Keratinocyte (primary cell): ENCODE results near the gene AKR7A3. TPM values are rescaled to one million over a fixed set of nuclear protein-coding genes. Genes with fewer than 3 reads are reported as not detected.

Source experiments
- DNase-seq: peaks from one replicate; pipeline ENCODE4 v3.0.0-alpha.2; 2011; ENCODE audit warnings: low read depth, missing footprints, low spot score
- FAIRE-seq: peaks from 2 replicates; lab custom pipeline; 2011; peaks lifted over from hg19 to GRCh38; lab: Jason Lieb, UNC
- H2AFZ ChIP-seq: 2 replicates; pipeline ENCODE4 v1.6.0; 2012; ENCODE audit warnings: low read length, control low read depth, inconsistent platforms; ENCODE audit not compliant: control insufficient read depth
- H3K27ac ChIP-seq: 2 replicates; pipeline ENCODE4 v1.5.1; 2011; ENCODE audit warnings: low read length; ENCODE audit not compliant: control insufficient read depth, insufficient read depth
- H3K27me3 ChIP-seq: 3 replicates; pipeline ENCODE4 v1.6.0; 2011; ENCODE audit warnings: low read length; ENCODE audit not compliant: control insufficient read depth, insufficient read depth; ENCODE audit errors: extremely low read depth
- H3K36me3 ChIP-seq, 2 experiments: 2 replicates in 1 of 2; 3 replicates in 1 of 2; pipeline ENCODE4 v1.5.1; 2011; ENCODE audit warnings: low read length in 2 of 2, mild to moderate bottlenecking in 1 of 2; ENCODE audit not compliant: control insufficient read depth in 2 of 2, insufficient read depth in 2 of 2; ENCODE audit errors: extremely low read depth in 1 of 2
- H3K4me1 ChIP-seq: 3 replicates; pipeline ENCODE4 v1.5.1; 2011; ENCODE audit warnings: low read length; ENCODE audit not compliant: control insufficient read depth, insufficient read depth; ENCODE audit errors: extremely low read depth
- H3K4me2 ChIP-seq: 3 replicates; pipeline ENCODE4 v1.6.0; 2011; ENCODE audit warnings: low read depth, low read length; ENCODE audit not compliant: control insufficient read depth, insufficient read depth; ENCODE audit errors: extremely low read depth
- H3K4me3 ChIP-seq, 3 experiments: fragments of 200-600 bp in 1 of 3; sonication (generic) in 1 of 3; 2 replicates in 2 of 3; 3 replicates in 1 of 3; pipeline ENCODE4 v1.5.1; 2011 to 2016; ENCODE audit warnings: low read length in 3 of 3, mild to moderate bottlenecking in 3 of 3, control low read depth in 2 of 3, inconsistent platforms in 1 of 3, low read depth in 1 of 3, mixed read lengths in 1 of 3, mixed run types in 1 of 3, moderate library complexity in 1 of 3; ENCODE audit not compliant: control insufficient read depth in 2 of 3, insufficient read depth in 2 of 3; ENCODE audit errors: extremely low read depth in 1 of 3
- H3K79me2 ChIP-seq: 2 replicates; pipeline ENCODE4 v1.6.0; 2012; ENCODE audit warnings: low read length; ENCODE audit not compliant: control insufficient read depth, insufficient read depth
- H3K9ac ChIP-seq: 3 replicates; pipeline ENCODE4 v1.6.0; 2011; ENCODE audit warnings: low read length; ENCODE audit not compliant: control insufficient read depth, insufficient read depth; ENCODE audit errors: extremely low read depth
- H3K9me1 ChIP-seq: 3 replicates; pipeline ENCODE4 v1.6.0; 2011; ENCODE audit warnings: low read length; ENCODE audit not compliant: control insufficient read depth, insufficient read depth; ENCODE audit errors: extremely low read depth
- H3K9me3 ChIP-seq: 2 replicates; pipeline ENCODE4 v1.5.1; 2012; ENCODE audit warnings: low read depth, low read length; ENCODE audit not compliant: control insufficient read depth
- H4K20me1 ChIP-seq: 3 replicates; pipeline ENCODE4 v1.6.0; 2011; ENCODE audit warnings: low read length; ENCODE audit not compliant: control insufficient read depth, insufficient read depth; ENCODE audit errors: extremely low read depth
- EZH2 ChIP-seq: IDR thresholded peaks from one replicate; pipeline ENCODE4 v1.6.1; 2012; ENCODE audit warnings: inconsistent platforms, mild to moderate bottlenecking, low read length, moderate library complexity
- dilution Hi-C: fragments of 300-500 bp; cut with MboI; formaldehyde crosslinking; loops from one replicate; pipeline ENCODE4 v1.7.0; 2020; ENCODE audit warnings: low sequenced_read_pairs; ENCODE audit not compliant: extremely low pct_ligation_motif_present
- polyA plus RNA-seq, 5 experiments: library from polyadenylated mRNA; depleted of rRNA in 3 of 5; stranded (reverse) in 3 of 5; stranded (forward) in 1 of 5; unstranded in 1 of 5; fragments of >200 nt; gene quantifications; 1 replicate in 1 of 5; 2 replicates in 3 of 5; 3 replicates in 1 of 5; pipeline versions ENCODE4 v1.2.1 to v1.2.3, GENCODE V29; 2011 to 2012; ENCODE audit warnings: missing spikeins in 2 of 5, low read depth in 1 of 5, low replicate concordance in 1 of 5
- TF ChIP-seq, protein P1 (sequence below), 3 experiments: IDR thresholded peaks in 1 of 3; conservative IDR thresholded peaks in 1 of 3; optimal IDR thresholded peaks in 1 of 3; 2 replicates in 2 of 3; 3 replicates in 1 of 3; pipeline versions ENCODE3 to v1.5.1; 2011; ENCODE audit warnings: low read length in 3 of 3, mild to moderate bottlenecking in 3 of 3, moderate library complexity in 2 of 3, control low read depth in 1 of 3, inconsistent platforms in 1 of 3; ENCODE audit not compliant: insufficient read depth in 2 of 3; ENCODE audit errors: extremely low read depth in 1 of 3

The AKR7A3 gene
- polyA plus RNA-seq, 1 donor (not counting 4 experiments of a cell fraction or from before 2014, with no cell fraction given), result 0.17 TPM

DNA sequence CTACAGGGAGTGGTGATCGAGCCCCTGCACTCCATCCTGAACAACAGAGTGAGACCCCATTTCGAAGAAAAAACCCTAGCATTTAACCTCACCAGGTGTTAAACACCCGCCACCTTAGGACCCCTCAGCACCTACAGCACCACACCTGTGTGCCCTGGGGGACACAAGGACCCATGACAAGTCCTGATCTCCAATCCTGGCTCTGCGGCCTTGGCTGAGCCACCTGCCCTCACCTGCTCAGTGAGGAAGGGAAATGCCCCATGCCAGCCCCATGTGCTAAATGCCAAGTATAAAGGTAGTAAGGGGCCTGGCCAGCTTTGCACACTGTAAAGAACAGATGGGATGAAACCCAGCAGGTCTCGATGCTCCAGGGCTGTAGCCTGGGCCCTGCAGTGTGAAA lies 25.8 kb downstream of the AKR7A3 start:
- no peaks in the 10 kb centered on the region for H3K4me1 ChIP-seq
- no peak overlapping the region for H2AFZ ChIP-seq
- no peak overlapping the region for H3K4me2 ChIP-seq
- H3K27ac ChIP-seq, result no peak overlapping the region
- DNase-seq (no peak), FAIRE-seq (no peak)
- no peaks in the 10 kb centered on the region for H3K79me2 ChIP-seq
- no peak overlapping the region for H3K4me3 ChIP-seq
- dilution Hi-C loops, result no loop called here
- no peak for TF ChIP-seq EZH2
- TF ChIP-seq, protein P1, sequence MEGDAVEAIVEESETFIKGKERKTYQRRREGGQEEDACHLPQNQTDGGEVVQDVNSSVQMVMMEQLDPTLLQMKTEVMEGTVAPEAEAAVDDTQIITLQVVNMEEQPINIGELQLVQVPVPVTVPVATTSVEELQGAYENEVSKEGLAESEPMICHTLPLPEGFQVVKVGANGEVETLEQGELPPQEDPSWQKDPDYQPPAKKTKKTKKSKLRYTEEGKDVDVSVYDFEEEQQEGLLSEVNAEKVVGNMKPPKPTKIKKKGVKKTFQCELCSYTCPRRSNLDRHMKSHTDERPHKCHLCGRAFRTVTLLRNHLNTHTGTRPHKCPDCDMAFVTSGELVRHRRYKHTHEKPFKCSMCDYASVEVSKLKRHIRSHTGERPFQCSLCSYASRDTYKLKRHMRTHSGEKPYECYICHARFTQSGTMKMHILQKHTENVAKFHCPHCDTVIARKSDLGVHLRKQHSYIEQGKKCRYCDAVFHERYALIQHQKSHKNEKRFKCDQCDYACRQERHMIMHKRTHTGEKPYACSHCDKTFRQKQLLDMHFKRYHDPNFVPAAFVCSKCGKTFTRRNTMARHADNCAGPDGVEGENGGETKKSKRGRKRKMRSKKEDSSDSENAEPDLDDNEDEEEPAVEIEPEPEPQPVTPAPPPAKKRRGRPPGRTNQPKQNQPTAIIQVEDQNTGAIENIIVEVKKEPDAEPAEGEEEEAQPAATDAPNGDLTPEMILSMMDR (optimal IDR thresholded peaks at IDR 0.05 in 1 of 3, IDR thresholded peaks at IDR 0.05 in 1 of 3, conservative IDR thresholded peaks at IDR 0.05 in 1 of 3; ENCODE audit: extremely low read depth in 1 of 3, insufficient read depth in 2 of 3, low read length in 3 of 3), result no peak
- no peaks in the 10 kb centered on the region for H3K27me3 ChIP-seq
- H3K9me1 ChIP-seq, result no peaks in the 10 kb centered on the region
- H3K9me3 ChIP-seq, result no peaks in the 10 kb centered on the region
- no peaks in the 10 kb centered on the region for H4K20me1 ChIP-seq
- H3K9ac ChIP-seq, result no peak overlapping the region
- H3K36me3 ChIP-seq, result peaks cover 21 to 22% of the 10 kb centered on the region in 2 experiments

DNA sequence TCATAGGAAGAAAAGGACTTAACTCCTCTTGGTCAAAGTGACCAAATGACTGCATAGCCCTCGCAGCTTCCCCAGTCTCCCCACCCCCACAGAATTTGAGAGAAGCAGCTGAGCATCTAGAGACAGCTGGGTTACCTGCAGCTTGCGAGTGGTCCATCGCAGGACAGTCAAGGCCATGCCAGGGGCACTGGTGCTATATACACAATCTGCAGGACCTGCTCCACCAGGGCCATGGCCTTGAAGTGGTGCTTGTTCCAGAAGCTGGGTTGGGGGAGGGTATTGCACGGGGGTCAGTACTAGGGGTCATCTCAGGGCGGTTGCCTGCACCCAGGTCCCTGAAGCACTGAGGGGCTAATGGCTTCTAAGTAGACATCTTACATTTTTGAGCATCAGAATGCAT lies 26.5 kb downstream of the AKR7A3 start:
- Histone ChIP-seq H3K9me3 (no peaks in the 10 kb centered on the region), H3K4me2 (no peak overlapping the region), H4K20me1 (no peaks in the 10 kb centered on the region), H3K79me2 (no peaks in the 10 kb centered on the region), H2AFZ (no peak overlapping the region), H3K9me1 (no peaks in the 10 kb centered on the region), H3K27ac (no peak overlapping the region), H3K4me3 (no peak overlapping the region), H3K9ac (no peak overlapping the region), H3K27me3 (no peaks in the 10 kb centered on the region), H3K36me3 (peaks cover 28% of the 10 kb centered on the region in 2 experiments), H3K4me1 (no peaks in the 10 kb centered on the region)
- DNase-seq (no peak), FAIRE-seq (no peak)
- TF ChIP-seq, protein P1 (optimal IDR thresholded peaks at IDR 0.05 in 1 of 3, IDR thresholded peaks at IDR 0.05 in 1 of 3, conservative IDR thresholded peaks at IDR 0.05 in 1 of 3; ENCODE audit: extremely low read depth in 1 of 3, insufficient read depth in 2 of 3, low read length in 3 of 3), result no peak
- no peak for TF ChIP-seq EZH2
- dilution Hi-C loops, result no loop called here
